ENCODE results near the gene RBBP6. TPM values are rescaled to one million over a fixed set of nuclear protein-coding genes. Genes with fewer than 3 reads are reported as not detected.
"Not testable (repeated sequence)": the region's sequence is repeated elsewhere in the genome, so short reads cannot be mapped to it uniquely, and the experiment has no call there.

The RBBP6 gene
- total and polyA plus RNA-seq, 9 of the 15 experiments (the other 6 are each of a cell fraction or from before 2014, with no cell fraction given), result 19.2 to 76.6 (median 42.7) TPM

DNA sequence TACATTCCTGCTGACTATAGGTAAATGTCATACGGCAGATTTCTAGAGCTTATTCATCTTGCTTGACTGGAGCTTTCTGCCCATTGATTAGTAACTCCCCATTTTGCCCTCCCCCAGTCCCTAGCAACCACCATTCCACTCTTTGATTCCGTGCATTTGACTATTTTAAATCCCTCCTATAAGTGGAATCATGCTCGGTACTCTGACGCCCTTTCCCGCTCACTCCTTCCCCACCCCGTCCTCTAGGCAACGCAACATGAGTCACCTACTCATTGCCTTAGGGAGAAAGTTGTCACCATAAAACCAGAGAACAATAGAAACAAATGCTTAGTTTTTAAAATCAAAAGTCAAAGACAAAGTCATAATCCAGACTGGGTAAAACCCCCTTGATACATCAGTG lies 45.5 kb upstream of the RBBP6 start (continued):
- TF ChIP-seq, protein P1, sequence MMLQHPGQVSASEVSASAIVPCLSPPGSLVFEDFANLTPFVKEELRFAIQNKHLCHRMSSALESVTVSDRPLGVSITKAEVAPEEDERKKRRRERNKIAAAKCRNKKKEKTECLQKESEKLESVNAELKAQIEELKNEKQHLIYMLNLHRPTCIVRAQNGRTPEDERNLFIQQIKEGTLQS (IDR thresholded peaks at IDR 0.05), result 0 out of 2 replicates have a peak, but pooled peaks have one; percentile 11
- TF ChIP-seq, protein P1 (CRISPR knock-in tag; conservative IDR thresholded peaks at IDR 0.05), result no peak
- peak; percentile 25; the same call in 1 of the 2 replicates for TF ChIP-seq JUND (IDR thresholded peaks at IDR 0.05; ENCODE audit: borderline replicate concordance, low read depth, low read length)
- no peak for TF ChIP-seq JUND (tag; IDR thresholded peaks at IDR 0.05; ENCODE audit: borderline replicate concordance, low read depth, low read length)
- TF ChIP-seq, protein P2, sequence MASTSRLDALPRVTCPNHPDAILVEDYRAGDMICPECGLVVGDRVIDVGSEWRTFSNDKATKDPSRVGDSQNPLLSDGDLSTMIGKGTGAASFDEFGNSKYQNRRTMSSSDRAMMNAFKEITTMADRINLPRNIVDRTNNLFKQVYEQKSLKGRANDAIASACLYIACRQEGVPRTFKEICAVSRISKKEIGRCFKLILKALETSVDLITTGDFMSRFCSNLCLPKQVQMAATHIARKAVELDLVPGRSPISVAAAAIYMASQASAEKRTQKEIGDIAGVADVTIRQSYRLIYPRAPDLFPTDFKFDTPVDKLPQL (IDR thresholded peaks at IDR 0.05; ENCODE audit: extremely low read depth, insufficient read length), result no peak

DNA sequence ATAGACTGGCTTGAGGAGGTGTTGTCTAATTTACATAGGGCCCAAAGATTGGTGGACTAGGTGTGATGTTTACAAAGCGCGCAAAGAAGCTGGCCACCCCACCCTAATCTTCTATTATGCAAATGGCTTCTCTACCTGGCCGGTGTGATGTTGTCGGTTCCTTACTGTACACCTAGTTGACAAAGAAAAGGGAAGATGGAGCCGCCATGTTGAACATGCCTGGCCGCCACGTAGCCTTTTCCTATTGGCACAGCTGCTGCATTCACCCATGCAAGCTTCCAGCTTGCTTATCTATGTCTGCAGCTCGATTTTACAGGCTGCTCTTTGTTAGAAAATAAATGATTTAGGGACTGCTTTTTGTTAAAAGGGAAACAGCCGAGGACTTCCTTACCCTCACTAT lies 44.2 kb upstream of the RBBP6 start:
- ATAC-seq, result peak; percentile 24; the same call in 1 of the 3 replicates
- intact Hi-C loops (cut with micrococcal nuclease), result loop anchor here (10.0 kb wide), 1 partner anchor 160 kb away; no protein-coding TSS in a partner anchor
- CTCF ChIA-PET (ENCODE audit: low intra/inter-chr PET ratio), result interaction anchor here (0.6 kb wide), 1 partner anchor 687 kb away, joined by 3 read pairs; no protein-coding TSS in a partner anchor

More for the DNA sequence above, 44.2 kb upstream of the RBBP6 start:
- Histone ChIP-seq H3K27me3 (ENCODE audit: control insufficient read depth in 2 of 2, insufficient read depth in 2 of 2, low read length in 2 of 2) (peaks cover 4 to 14% of the 10 kb centered on the region in 2 experiments), H2AFZ (ENCODE audit: low read depth, low read length) (peak overlapping the region; percentile 78), H3K4me2 (ENCODE audit: insufficient read depth, low read length) (peak overlapping the region; percentile 21)
- POLR2A ChIA-PET, result interaction anchor here (0.7 kb wide), 1 partner anchor 456 kb away, joined by 4 read pairs; no protein-coding TSS in a partner anchor
- H3K79me2 ChIP-seq (ENCODE audit: control insufficient read depth, insufficient read depth, low read length); BruUV-seq (replicated peaks); H3K9me1 ChIP-seq (ENCODE audit: control insufficient read depth, insufficient read depth, low read length); H3K9ac ChIP-seq (ENCODE audit: insufficient read depth in 1 of 2, low read depth in 2 of 2, low read length in 2 of 2); H4K20me1 ChIP-seq (replicated peaks; ENCODE audit: control insufficient read depth, insufficient read depth, low read length); H3K36me3 ChIP-seq (ENCODE audit: control insufficient read depth, insufficient read depth, low read length); H3K27ac ChIP-seq (ENCODE audit: extremely low read depth, low read depth, low read length); H3K4me3 ChIP-seq; H3K4me1 ChIP-seq (replicated peaks in 1 of 2; ENCODE audit: control insufficient read depth in 2 of 2, insufficient read depth in 2 of 2, low read length in 2 of 2); H3K9me3 ChIP-seq (replicated peaks; ENCODE audit: control insufficient read depth, insufficient read depth, low read depth, low read length); in situ Hi-C loops (cut with MboI); FAIRE-seq; TF ChIP-seq ATF1 (CRISPR knock-in tag; IDR thresholded peaks at IDR 0.05): not testable (repeated sequence)
- TF ChIP-seq EP400 (IDR thresholded peaks at IDR 0.05) (peak; percentile 17; the same call in 1 of the 2 replicates), YY1 (IDR thresholded peaks at IDR 0.05; ENCODE audit: borderline replicate concordance in 1 of 3, control insufficient read depth in 1 of 3, extremely low read depth in 1 of 3, insufficient read depth in 3 of 3, insufficient read length in 1 of 3, insufficient replicate concordance in 2 of 3, low read depth in 1 of 3, low read length in 2 of 3) (peak in 1 of 3 experiments; percentile 53), ATF1 (tag; IDR thresholded peaks at IDR 0.05) (peak; percentile 73), CREM (IDR thresholded peaks at IDR 0.05; ENCODE audit: low read depth) (peak; percentile 16; the same call in 1 of the 2 replicates)
- TF ChIP-seq, protein P3, sequence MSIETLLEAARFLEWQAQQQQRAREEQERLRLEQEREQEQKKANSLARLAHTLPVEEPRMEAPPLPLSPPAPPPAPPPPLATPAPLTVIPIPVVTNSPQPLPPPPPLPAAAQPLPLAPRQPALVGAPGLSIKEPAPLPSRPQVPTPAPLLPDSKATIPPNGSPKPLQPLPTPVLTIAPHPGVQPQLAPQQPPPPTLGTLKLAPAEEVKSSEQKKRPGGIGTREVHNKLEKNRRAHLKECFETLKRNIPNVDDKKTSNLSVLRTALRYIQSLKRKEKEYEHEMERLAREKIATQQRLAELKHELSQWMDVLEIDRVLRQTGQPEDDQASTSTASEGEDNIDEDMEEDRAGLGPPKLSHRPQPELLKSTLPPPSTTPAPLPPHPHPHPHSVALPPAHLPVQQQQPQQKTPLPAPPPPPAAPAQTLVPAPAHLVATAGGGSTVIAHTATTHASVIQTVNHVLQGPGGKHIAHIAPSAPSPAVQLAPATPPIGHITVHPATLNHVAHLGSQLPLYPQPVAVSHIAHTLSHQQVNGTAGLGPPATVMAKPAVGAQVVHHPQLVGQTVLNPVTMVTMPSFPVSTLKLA (conservative IDR thresholded peaks at IDR 0.05), result 0 out of 4 replicates have a peak, but pooled peaks of 1 of the 2 experiments have one; percentile 22
- DNase-seq (ENCODE audit: extremely low read depth in 1 of 4, low spot score in 3 of 4), result peak in 1 of 4 experiments; percentile 31
- WGBS (ENCODE audit: insufficient coverage, low coverage, missing lambda C conversion rate), result 2% methylated on average over 7 of the region's 9 CpGs
